GM19035 (cell line): Measurements from ENCODE around the gene KLK6.

Experiments
- ATAC-seq: cut with Tn5 transposase; IDR thresholded peaks from one replicate; pipeline ENCODE4 v1.9.1; 2021; ENCODE audit not compliant: unreplicated experiment

The KLK6 gene

DNA sequence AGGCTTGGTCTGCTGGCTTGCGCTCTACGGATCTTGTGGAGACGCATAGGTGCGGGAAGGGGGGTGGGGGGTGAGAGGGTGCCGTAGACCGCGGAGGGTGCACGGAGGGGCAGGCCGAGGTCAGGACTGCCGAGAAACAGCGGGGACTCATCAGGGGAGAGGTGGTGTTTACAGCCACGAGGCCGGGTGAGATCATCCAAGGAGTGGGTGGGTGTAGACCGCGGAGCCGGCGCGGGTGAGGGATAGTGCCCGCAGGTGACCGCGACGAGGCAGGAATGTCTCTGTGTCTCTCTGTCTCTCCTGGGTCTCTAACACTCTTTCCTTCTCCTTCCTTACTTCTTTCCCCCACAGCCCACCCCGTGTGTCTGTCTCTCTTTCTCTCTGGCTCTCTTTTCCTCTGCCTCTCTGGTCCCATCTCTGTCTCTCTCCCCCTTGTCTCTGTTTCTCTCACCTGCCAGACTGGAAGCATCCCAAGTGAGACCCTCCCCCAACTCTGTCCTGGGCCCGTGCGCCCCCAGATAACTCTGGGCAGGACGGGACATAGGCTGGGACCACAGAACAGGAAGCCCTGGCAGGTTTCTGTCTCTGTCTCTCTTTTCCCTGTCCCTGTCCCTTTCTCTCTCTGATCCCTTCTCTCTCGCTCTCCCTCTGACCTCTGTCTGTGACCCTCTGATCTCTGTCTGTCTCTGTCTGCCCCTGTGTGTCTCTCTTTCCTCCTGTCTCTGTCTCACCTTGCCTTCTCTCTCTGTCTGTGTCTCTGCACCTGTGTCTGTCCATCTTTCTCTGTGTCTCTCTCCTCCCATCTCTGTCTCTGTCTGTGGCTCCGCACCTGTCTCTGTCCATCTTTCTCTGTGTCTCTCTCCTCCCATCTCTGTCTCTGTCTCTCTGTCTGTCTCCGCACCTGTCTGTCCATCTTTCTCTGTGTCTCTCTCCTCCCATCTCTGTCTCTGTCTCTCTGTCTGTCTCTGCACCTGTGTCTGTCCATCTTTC lies 56.4 kb downstream of the KLK6 start:
- ATAC-seq: no peak

DNA sequence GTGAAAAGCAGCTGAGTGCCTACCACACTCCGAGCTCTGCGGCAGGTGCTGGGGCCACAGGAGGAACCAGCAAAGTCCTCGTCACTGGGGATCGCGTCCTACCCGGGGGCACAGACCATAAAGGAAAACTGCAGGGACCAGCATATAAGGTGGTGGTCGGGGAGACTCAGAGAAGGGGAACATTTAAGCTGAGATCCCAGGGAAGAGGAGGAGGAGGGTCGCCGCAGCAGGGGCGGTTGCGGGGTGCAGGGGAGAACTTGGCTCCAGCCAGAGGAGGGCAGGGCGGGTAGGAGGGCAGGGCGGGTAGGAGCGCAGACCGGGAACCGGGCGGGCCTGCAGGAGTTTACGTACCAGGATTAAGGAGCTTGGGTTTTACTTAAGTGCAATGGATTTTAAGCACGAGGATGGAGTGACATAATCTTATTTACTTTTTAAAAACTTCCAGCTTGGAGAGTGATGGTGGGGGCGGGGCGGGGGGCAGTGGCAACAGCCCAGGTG lies 57.2 kb downstream of the KLK6 start:
- ATAC-seq: no peak

DNA sequence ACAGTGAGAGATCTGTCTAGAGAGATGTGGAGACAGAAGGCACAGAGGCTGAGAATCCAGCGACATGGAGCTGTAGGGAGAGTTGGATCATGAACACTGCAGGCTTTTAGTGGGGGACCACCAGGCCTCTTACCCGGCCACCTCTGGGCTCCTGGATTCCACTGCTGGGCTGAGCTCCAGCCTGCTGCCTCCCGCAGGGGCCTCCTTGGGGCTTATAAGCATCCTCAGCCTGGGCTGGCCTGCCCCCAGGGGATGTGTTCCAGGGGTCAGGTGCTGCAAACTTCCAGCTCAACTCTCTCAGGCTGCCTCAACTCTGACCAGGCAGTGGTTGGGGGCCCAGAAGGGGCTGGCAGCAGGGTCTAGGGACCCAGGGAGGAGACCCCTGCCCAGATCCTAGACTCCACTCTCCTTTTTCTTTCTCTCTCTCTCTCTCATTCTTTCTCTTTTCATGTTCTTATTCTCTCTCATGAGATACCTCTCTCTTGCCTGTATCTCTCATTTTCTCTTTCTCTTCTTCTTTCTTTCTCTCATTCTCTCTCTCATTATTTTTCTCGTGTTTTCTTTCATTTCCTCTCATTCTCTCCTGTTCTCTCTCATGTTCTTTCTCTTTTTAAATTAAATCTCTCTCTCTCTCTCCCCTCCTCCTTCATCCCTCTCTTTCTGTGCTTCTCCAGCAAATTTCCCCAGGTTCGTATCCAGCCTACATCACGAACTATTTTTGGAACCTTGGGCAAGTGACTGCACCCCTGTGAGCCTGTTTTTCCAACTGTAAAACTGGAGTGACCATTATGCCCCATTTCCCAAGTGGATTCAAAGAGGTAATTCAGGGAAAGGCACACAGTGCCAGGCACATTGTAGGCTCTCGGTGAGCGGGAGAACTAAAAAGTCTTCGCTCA lies 57.9 kb downstream of the KLK6 start, which contains the start of gene KLK4:
Gene KLK4 (minus strand): TSS at position 190 of the 896 bp plus-strand sequence. CDS start 657 bp downstream, outside the sequence.
- ATAC-seq: no peak

DNA sequence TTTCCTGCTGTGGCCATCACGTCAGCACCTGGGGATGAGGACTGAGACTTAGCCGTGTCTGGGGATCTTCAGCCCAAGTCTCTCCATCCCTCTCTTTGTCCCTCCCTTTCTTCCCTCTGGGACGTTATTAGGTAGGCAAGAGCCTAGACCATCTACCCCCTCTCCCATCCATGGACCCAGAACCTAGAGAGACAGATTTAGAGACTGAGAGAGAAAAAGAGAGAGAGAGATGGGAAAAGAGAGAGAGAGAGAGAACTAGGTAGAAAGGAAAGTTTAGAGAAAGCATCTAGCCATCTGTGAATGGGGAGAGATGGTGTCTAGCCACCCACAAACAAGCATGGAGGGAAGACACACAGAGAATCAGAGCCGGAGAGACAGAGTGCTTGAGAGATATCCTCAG lies 58.7 kb downstream of the KLK6 start:
- no peak for ATAC-seq

DNA sequence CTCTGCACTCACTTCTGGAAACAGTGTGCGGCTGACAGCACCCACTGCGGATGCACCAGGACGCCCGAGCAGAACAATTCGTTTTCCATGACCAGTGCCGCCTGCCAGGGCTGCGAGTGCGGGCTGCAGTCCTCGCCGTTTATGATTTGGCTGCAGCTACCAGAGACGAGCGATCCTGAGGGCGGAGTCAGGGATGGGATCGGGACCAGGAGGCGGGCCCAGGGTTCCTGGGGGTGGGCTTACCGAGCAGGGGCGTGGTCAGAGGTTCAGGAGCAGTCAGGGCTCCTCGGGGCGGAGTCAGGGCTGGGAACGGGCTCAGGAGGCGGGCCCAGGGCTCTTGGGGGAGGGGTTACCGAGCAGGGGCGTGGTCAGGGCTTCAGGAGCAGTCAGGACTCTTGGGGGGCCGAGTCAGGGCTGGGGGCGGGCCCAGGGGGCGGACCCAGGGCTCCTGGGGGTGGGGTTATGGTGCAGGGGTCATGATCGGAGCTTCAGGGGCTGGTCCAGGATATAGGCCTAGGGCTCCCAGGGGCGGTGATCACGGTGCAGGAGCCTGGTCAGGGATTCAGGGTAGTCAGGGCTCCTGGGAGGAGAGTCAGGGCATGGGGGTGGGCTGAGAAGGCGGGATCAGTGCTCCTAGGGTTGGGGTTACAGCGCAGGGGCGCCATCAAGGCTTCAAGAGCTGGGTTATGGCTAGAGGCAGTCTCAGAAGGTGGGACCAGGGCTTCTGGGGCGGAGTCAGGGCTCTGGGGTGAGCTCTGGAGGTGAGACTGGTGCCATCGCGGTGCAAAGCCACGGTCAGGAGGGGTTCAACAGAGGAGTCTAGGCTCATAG lies 59.9 kb downstream of the KLK6 start:
- ATAC-seq: peak; percentile 59
